Stomach (tissue), 4 donors: ENCODE data around the gene TSPAN3.

Experiments used
- EP300 ChIP-seq: sonication (generic); formaldehyde crosslinking; IDR thresholded peaks from one replicate; pipeline ENCODE4 v1.6.1; 2017; ENCODE audit warnings: antibody characterized with exemption
- POLR2A ChIP-seq, 4 donors: fragments of 450-650 bp; IDR thresholded peaks; one replicate each; pipeline ENCODE4 v1.6.1; 2016; ENCODE audit warnings: antibody characterized with exemption in 4 of 4, control low read depth in 2 of 4, mild to moderate bottlenecking in 1 of 4, moderate library complexity in 1 of 4
- POLR2AphosphoS5 ChIP-seq, 3 donors: sonication (generic); formaldehyde crosslinking; IDR thresholded peaks; one replicate each; pipeline ENCODE4 v1.6.1; 2016; ENCODE audit warnings: antibody characterized with exemption in 3 of 3

GRCh38 chr15:77009646-77010311 is 61.1 kb downstream of the TSPAN3 start:
- TF ChIP-seq EP300 (no peak), POLR2AphosphoS5 (IDR thresholded peaks at IDR 0.05) (no peak), POLR2A (IDR thresholded peaks at IDR 0.05) (no peak)
